MCF 10A (cell line): ENCODE results near the gene AUTS2. TPM values are rescaled to one million over a fixed set of nuclear protein-coding genes. Genes with fewer than 3 reads are reported as not detected.

ENCODE experiments used
- BruUV-seq: library from RNA; stranded (reverse); fragments of 400-500 nt; replicated peaks from 2 replicates; lab custom pipeline; 2021; lab: Mats Ljungman, UMichigan
- CTCF ChIA-PET: fragments of 300-600 bp; sonication (Branson Sonifier 250); formaldehyde crosslinking; extraction: SDS; loops from one replicate; lab custom pipeline; 2021; ENCODE audit warnings: antibody characterized with exemption, inconsistent platforms; lab: Yijun Ruan, JAX
- POLR2A ChIA-PET: fragments of 300-600, 350-650 bp; sonication (Branson Sonifier 250); formaldehyde crosslinking; extraction: SDS; loops from one replicate; lab custom pipeline; 2020; ENCODE audit warnings: antibody characterized with exemption, inconsistent platforms; lab: Yijun Ruan, JAX
- DNase-seq: peaks from one replicate; pipeline ENCODE4 v3.0.0-alpha.2; 2018; ENCODE audit not compliant: unreplicated experiment
- H3K27ac Mint-ChIP-seq: one replicate; pipeline ENCODE4 v1.8.0; 2022; ENCODE audit warnings: mild to moderate bottlenecking, low read depth, mixed read lengths; ENCODE audit not compliant: unreplicated experiment
- H3K27me3 Mint-ChIP-seq: one replicate; pipeline ENCODE4 v1.8.0; 2022; ENCODE audit warnings: mixed read lengths; ENCODE audit not compliant: insufficient read depth, unreplicated experiment
- H3K36me3 Mint-ChIP-seq: one replicate; pipeline ENCODE4 v1.8.0; 2022; ENCODE audit warnings: mild to moderate bottlenecking, moderate library complexity, mixed read lengths; ENCODE audit not compliant: insufficient read depth, unreplicated experiment
- H3K4me1 Mint-ChIP-seq: one replicate; pipeline ENCODE4 v1.8.0; 2022; ENCODE audit warnings: mixed read lengths; ENCODE audit not compliant: insufficient read depth, unreplicated experiment
- H3K4me3 Mint-ChIP-seq: one replicate; pipeline ENCODE4 v1.8.0; 2022; ENCODE audit warnings: mild to moderate bottlenecking, moderate library complexity, mixed read lengths; ENCODE audit not compliant: unreplicated experiment
- H3K9me3 Mint-ChIP-seq: one replicate; pipeline ENCODE4 v1.8.0; 2022; ENCODE audit warnings: mixed read lengths; ENCODE audit not compliant: unreplicated experiment
- intact Hi-C: fragments of 100-400 bp; cut with micrococcal nuclease; formaldehyde crosslinking; loops from 2 replicates; pipeline ENCODE4 v1.14.1; 2022
- total RNA-seq: library from RNA; stranded (reverse); gene quantifications from 2 replicates; pipeline ENCODE4 v1.2.3, GENCODE V29; 2022
- TF ChIP-seq, protein P1 (sequence below): fragments of 200-600 bp; IDR thresholded peaks from one replicate; pipeline ENCODE4 v1.8.0; 2022; ENCODE audit warnings: antibody characterized with exemption, mild to moderate bottlenecking; ENCODE audit not compliant: unreplicated experiment

The AUTS2 gene
- total RNA-seq, 1 experiment from 2014 or later: 1.3 TPM

DNA sequence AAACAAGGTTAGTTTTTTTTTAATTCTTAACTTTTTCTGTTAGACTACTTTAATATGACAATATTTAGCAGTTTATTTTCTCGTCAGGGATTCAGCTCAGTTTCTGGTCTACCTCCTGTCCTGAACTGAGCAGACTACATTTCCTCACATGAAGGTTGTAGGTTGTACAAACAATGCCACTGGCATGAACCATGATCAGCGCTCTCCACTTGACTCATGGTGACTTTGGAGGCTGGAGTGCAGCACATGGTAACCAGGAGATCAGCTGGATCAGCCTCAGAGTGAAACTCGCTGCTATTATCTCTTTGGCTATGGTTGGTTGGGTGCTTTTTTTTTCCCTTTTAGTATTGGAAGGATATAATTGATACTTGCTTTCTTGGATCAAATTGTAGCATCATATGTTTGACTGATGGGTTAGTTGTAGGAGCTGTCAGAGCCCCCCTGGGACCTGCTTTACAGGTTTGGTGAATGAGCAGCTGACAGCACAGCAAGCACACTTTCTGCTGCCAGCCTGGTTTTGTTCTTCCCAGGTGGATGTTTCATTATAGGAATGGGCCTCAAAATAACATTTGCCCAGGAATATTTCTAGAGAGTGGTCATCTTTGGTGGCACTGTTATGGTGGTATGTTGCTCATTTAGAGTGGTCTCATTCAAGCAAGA, 556.4 kb downstream of the AUTS2 start:
- no peak overlapping the region for H3K27ac Mint-ChIP-seq
- CTCF ChIA-PET: no interaction called here

DNA sequence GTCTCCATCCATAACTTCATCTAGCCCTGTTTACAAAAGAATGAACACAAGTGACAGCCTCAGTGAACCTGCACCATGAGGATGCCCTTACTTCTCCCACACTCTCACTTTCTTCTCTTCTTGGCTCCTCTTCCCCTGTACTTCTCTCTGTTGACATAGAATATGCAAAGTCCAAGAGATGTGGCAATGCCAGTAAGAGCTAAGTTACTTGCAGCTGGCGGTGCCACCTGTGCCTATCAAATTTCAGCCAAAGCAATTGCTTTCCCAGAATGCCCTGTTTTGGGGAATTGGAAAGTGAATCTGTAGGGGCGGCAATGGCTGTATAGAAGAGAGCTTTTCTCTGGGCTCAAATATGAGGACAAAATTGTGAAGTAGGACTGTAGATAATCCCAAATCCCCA, 557.8 kb downstream of the AUTS2 start:
- H3K4me3 Mint-ChIP-seq: no peak overlapping the region
- no peaks in the 10 kb centered on the region for H3K27me3 Mint-ChIP-seq
- H3K9me3 Mint-ChIP-seq: peaks cover 41% of the 10 kb centered on the region
- no peaks in the 10 kb centered on the region for H3K36me3 Mint-ChIP-seq
- H3K4me1 Mint-ChIP-seq: no peaks in the 10 kb centered on the region
- intact Hi-C loops: no loop called here
- CTCF ChIA-PET: no interaction called here
- no TSS peak for BruUV-seq
- TF ChIP-seq, protein P1, sequence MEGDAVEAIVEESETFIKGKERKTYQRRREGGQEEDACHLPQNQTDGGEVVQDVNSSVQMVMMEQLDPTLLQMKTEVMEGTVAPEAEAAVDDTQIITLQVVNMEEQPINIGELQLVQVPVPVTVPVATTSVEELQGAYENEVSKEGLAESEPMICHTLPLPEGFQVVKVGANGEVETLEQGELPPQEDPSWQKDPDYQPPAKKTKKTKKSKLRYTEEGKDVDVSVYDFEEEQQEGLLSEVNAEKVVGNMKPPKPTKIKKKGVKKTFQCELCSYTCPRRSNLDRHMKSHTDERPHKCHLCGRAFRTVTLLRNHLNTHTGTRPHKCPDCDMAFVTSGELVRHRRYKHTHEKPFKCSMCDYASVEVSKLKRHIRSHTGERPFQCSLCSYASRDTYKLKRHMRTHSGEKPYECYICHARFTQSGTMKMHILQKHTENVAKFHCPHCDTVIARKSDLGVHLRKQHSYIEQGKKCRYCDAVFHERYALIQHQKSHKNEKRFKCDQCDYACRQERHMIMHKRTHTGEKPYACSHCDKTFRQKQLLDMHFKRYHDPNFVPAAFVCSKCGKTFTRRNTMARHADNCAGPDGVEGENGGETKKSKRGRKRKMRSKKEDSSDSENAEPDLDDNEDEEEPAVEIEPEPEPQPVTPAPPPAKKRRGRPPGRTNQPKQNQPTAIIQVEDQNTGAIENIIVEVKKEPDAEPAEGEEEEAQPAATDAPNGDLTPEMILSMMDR: no peak
- POLR2A ChIA-PET: no interaction called here
- no peak overlapping the region for H3K27ac Mint-ChIP-seq
- no peak for DNase-seq

More for the DNA sequence above, 556.4 kb downstream of the AUTS2 start:
- Mint-ChIP-seq H3K4me3 (no peak overlapping the region), H3K9me3 (peaks cover 35% of the 10 kb centered on the region), H3K27me3 (no peaks in the 10 kb centered on the region), H3K4me1 (no peaks in the 10 kb centered on the region), H3K36me3 (no peaks in the 10 kb centered on the region)
- POLR2A ChIA-PET: no interaction called here
- TF ChIP-seq, protein P1: no peak
- no peak for DNase-seq
- intact Hi-C loops: no loop called here
- BruUV-seq: no TSS peak

DNA sequence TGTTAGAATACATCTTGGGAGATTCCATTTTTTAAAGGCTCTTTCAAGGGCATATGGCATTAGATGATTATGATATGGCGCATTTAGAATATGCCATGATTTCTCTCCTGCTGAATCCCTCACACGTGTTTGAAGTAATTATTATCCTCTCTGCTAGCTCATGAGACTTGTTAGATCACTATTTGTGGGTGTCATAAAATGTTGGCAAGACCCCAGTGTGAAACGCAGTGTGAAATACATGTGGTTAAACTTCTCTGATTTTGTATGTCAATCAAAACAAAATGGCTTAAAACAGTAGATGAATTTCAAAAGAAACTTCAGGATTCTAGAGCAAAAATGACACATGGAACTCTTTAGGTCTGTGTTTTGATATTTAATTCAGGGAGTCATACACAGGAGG, 560.8 kb downstream of the AUTS2 start:
- TF ChIP-seq, protein P1: no peak
- H3K4me3 Mint-ChIP-seq: no peak overlapping the region
- no peaks in the 10 kb centered on the region for H3K4me1 Mint-ChIP-seq
- no peaks in the 10 kb centered on the region for H3K27me3 Mint-ChIP-seq
- H3K27ac Mint-ChIP-seq: no peak overlapping the region
- intact Hi-C loops: no loop called here
- DNase-seq: no peak
- peaks cover 44% of the 10 kb centered on the region for H3K9me3 Mint-ChIP-seq
- no TSS peak for BruUV-seq
- POLR2A ChIA-PET: no interaction called here
- CTCF ChIA-PET: no interaction called here
- H3K36me3 Mint-ChIP-seq: no peaks in the 10 kb centered on the region

DNA sequence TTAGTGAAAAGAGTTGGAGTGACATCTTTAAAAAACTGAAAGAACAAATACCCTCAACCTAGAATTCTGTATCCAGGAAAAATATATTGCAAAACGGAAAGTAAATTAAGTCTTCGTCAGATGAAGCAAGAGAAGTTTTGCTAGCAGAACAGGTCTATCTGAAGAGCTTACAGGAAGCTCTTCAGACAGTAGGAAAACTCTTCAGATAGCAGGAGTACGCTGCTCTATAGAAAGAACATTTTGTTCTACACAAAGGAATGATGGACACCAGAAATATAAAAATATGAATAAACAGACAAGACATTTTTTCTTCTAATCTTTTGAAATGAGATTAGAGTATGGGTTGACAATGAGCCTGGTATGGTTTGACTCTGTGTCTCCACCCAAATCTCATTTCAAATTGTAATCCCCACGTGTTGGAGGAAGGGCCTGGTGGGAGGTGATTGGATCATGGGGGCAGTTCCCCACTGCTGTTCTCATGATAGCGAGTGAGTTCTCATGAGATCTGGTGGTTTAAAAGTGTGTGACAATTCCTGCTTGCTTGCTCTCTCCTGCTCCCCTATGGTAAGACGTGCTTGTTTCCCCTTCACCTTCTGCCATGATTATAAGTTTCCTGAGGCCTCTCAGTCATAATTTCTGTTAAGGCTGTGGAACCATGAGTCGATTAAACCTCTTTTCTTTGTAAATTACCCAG, 567.3 kb downstream of the AUTS2 start:
- DNase-seq: no peak
- Mint-ChIP-seq H3K27ac (no peak overlapping the region), H3K4me3 (no peak overlapping the region), H3K9me3 (peaks cover 28% of the 10 kb centered on the region), H3K27me3 (no peaks in the 10 kb centered on the region), H3K36me3 (no peaks in the 10 kb centered on the region), H3K4me1 (no peaks in the 10 kb centered on the region)
- intact Hi-C loops: no loop called here
- TF ChIP-seq, protein P1: no peak
- BruUV-seq: no TSS peak
- ChIA-PET CTCF (no interaction called here), POLR2A (no interaction called here)
